GM12878 (cell line): ENCODE results near the gene PGAP6. TPM values are rescaled to one million over a fixed set of nuclear protein-coding genes. Genes with fewer than 3 reads are reported as not detected.

Experiments used
- ATAC-seq: fragments of 200-7000 bp; cut with Tn5 transposase; 3 replicates; pipeline ENCODE4 v1.9.1; 2020; ENCODE audit warnings: mild to moderate bottlenecking, moderate library complexity
- BruUV-seq: library from RNA; stranded (reverse); fragments of 400-500 nt; replicated peaks from 2 replicates; lab custom pipeline; 2021; lab: Mats Ljungman, UMichigan
- CTCF ChIA-PET: fragments of 300-600 bp; sonication (Branson Sonifier 250); formaldehyde crosslinking; extraction: SDS; loops from one replicate; lab custom pipeline; 2021; ENCODE audit warnings: inconsistent platforms; lab: Yijun Ruan, JAX
- POLR2A ChIA-PET: fragments of 350-600 bp; formaldehyde crosslinking; extraction: SDS; loops from one replicate; lab custom pipeline; 2021; ENCODE audit warnings: inconsistent platforms; lab: Charles Lee
- RAD21 ChIA-PET: fragments of 300-600 bp; sonication (Branson Sonifier 250); formaldehyde crosslinking; loops from one replicate; lab custom pipeline; 2023; ENCODE audit warnings: antibody characterized with exemption; ENCODE audit not compliant: unreplicated experiment; lab: Charles Lee
- SMC1A ChIA-PET: fragments of 300-600 bp; sonication (Branson Sonifier 250); formaldehyde crosslinking; loops from one replicate; lab custom pipeline; 2023; ENCODE audit not compliant: unreplicated experiment, uncharacterized antibody; lab: Charles Lee
- DNase-seq: peaks from one replicate; pipeline ENCODE4 v3.0.0-alpha.2; 2011; ENCODE audit warnings: low read depth, low spot score
- FAIRE-seq: peaks from 3 replicates; lab custom pipeline; 2011; peaks lifted over from hg19 to GRCh38; lab: Jason Lieb, UNC
- H2AFZ ChIP-seq: 2 replicates; pipeline ENCODE4 v1.6.0; 2011; ENCODE audit warnings: low read depth, low read length, control low read depth; ENCODE audit not compliant: control insufficient read depth
- H3K27ac ChIP-seq: 2 replicates; pipeline ENCODE4 v1.5.1; 2011; ENCODE audit warnings: control low read depth; ENCODE audit not compliant: control insufficient read depth, insufficient read depth
- H3K27me3 ChIP-seq, 2 experiments: replicated peaks in 1 of 2; 2 replicates each; pipeline versions ENCODE4 v1.6.0 to v1.6.1; 2011; ENCODE audit warnings: low read length in 1 of 2; ENCODE audit not compliant: control insufficient read depth in 2 of 2, insufficient read depth in 2 of 2
- H3K36me3 ChIP-seq, 2 experiments: 2 replicates each; pipeline ENCODE4 v1.5.1; 2011; ENCODE audit warnings: low read length in 1 of 2; ENCODE audit not compliant: control insufficient read depth in 2 of 2, insufficient read depth in 2 of 2
- H3K4me1 ChIP-seq: 2 replicates; pipeline ENCODE4 v1.6.1; 2011; ENCODE audit warnings: mild to moderate bottlenecking, low read length, moderate library complexity, mixed read lengths; ENCODE audit not compliant: control insufficient read depth, insufficient read depth
- H3K4me2 ChIP-seq: 2 replicates; pipeline ENCODE4 v1.6.0; 2011; ENCODE audit warnings: control low read depth; ENCODE audit not compliant: control insufficient read depth, insufficient read depth
- H3K4me3 ChIP-seq: fragments of 200-600 bp; sonication (generic); 2 replicates; pipeline ENCODE4 v1.5.1; 2016
- H3K79me2 ChIP-seq: 2 replicates; pipeline ENCODE4 v1.6.0; 2011; ENCODE audit warnings: low read length; ENCODE audit not compliant: control insufficient read depth, insufficient read depth
- H3K9ac ChIP-seq: 2 replicates; pipeline ENCODE4 v1.8.0; 2011; ENCODE audit warnings: low read length, control low read depth, mixed read lengths; ENCODE audit not compliant: control insufficient read depth, insufficient read depth
- H3K9me3 ChIP-seq: replicated peaks from 3 replicates; pipeline ENCODE4 v1.5.1; 2011; ENCODE audit warnings: mild to moderate bottlenecking, low read length; ENCODE audit not compliant: control insufficient read depth, insufficient read depth
- H4K20me1 ChIP-seq: 2 replicates; pipeline ENCODE4 v1.6.0; 2011; ENCODE audit not compliant: control insufficient read depth, insufficient read depth
- ELK1 ChIP-seq: IDR thresholded peaks from 2 replicates; pipeline ENCODE4 v1.6.1; 2012; ENCODE audit warnings: low read depth, low read length, improper control_type of control experiment
- IKZF1 ChIP-seq: fragments of 450-650 bp; conservative IDR thresholded peaks from 2 replicates; pipeline ENCODE4 v1.6.1; 2017; ENCODE audit warnings: antibody characterized with exemption, mild to moderate bottlenecking
- KDM1A ChIP-seq: fragments of 200-600 bp; sonication (generic); IDR thresholded peaks from 2 replicates; pipeline ENCODE4 v1.6.1; 2016; ENCODE audit warnings: borderline replicate concordance
- MTA2 ChIP-seq: fragments of 450-650 bp; IDR thresholded peaks from 2 replicates; pipeline ENCODE4 v1.6.1; 2016; ENCODE audit warnings: low read depth, mild to moderate bottlenecking, moderate library complexity
- POU2F2 ChIP-seq: IDR thresholded peaks from 3 replicates; pipeline ENCODE4 v1.6.1; 2011; ENCODE audit warnings: low read depth, mild to moderate bottlenecking, low read length, borderline replicate concordance
- RCOR1 ChIP-seq: conservative IDR thresholded peaks from 2 replicates; pipeline ENCODE4 v1.6.1; 2012; ENCODE audit warnings: low read depth, low read length, improper control_type of control experiment
- SMAD5 ChIP-seq: IDR thresholded peaks from 2 replicates; pipeline ENCODE4 v1.6.1; 2016; ENCODE audit warnings: antibody characterized with exemption, low read depth
- SREBF2 ChIP-seq: IDR thresholded peaks from 2 replicates; pipeline ENCODE4 v1.6.1; 2012; ENCODE audit warnings: mild to moderate bottlenecking, low read length
- SUPT20H ChIP-seq: IDR thresholded peaks from 2 replicates; pipeline ENCODE4 v1.6.1; 2011; ENCODE audit warnings: low read depth, mild to moderate bottlenecking, low read length, moderate library complexity, borderline replicate concordance; ENCODE audit not compliant: control insufficient read depth
- ZNF592 ChIP-seq: fragments of 450-650 bp; IDR thresholded peaks from 2 replicates; pipeline ENCODE4 v1.6.1; 2017; ENCODE audit warnings: mild to moderate bottlenecking, moderate library complexity
- ZNF622 ChIP-seq: fragments of 450-650 bp; IDR thresholded peaks from 2 replicates; pipeline ENCODE4 v1.6.1; 2017; ENCODE audit warnings: mild to moderate bottlenecking, inconsistent platforms
- WGBS: methylation state at CpG from one replicate; pipeline ENCODE4 v1.1.6; 2016; ENCODE audit warnings: low lambda C conversion rate; ENCODE audit not compliant: insufficient replicate concordance, insufficient coverage; ENCODE audit errors: missing lambda C conversion rate; 5-methylcytosine and 5-hydroxymethylcytosine counted together
- in situ Hi-C: fragments of 300-500 bp; cut with MboI; formaldehyde crosslinking; loops from 9 replicates; pipeline ENCODE4 v1.14.3; 2018; ENCODE audit warnings: mixed read lengths
- intact Hi-C: fragments of 100-400 bp; cut with micrococcal nuclease; formaldehyde crosslinking; loops from one replicate; pipeline ENCODE4 v1.14.2; 2022; ENCODE audit not compliant: unreplicated experiment
- polyA plus RNA-seq, 11 experiments: library from polyadenylated mRNA; depleted of rRNA in 4 of 11; unstranded in 6 of 11; stranded (reverse) in 5 of 11; fragments of >200 nt; fragmentation: Nextera tagmentation in 4 of 11; fragmentation: Illumina TruSeq in 1 of 11; extraction: Ambion mirVana in 4 of 11; extraction: Trizol in 1 of 11; gene quantifications; 1 replicate in 1 of 11; 2 replicates in 10 of 11; pipeline versions ENCODE4 v1.2.1 to v1.2.3, GENCODE V29; 2011 to 2016; ENCODE audit warnings: inconsistent platforms in 2 of 11, missing spikeins in 2 of 11, low read depth in 1 of 11
- total RNA-seq, 4 experiments: library from RNA; depleted of rRNA in 3 of 4; stranded (reverse); fragments of >200 nt in 3 of 4; fragmentation: Illumina TruSeq in 1 of 4; extraction: Trizol in 1 of 4; gene quantifications; 2 replicates each; pipeline versions ENCODE4 v1.2.1 to v1.2.3, GENCODE V29; 2013 to 2021

Gene PGAP6
- total and polyA plus RNA-seq, 10 of the 15 experiments (the other 5 are each of a cell fraction or from before 2014, with no cell fraction given) = 0.76 to 48.8 (median 18.4) TPM

- POLR2A ChIA-PET = no interaction called here
- no peak for TF ChIP-seq SMAD5
- H3K4me3 ChIP-seq = no peak overlapping the region
- intact Hi-C loops = no loop called here
- H3K4me1 ChIP-seq = peaks cover 4% of the 10 kb centered on the region; the same call in 1 of the 2 replicates
- no peak overlapping the region for H3K27ac ChIP-seq
- H3K36me3 ChIP-seq = peaks cover 0 to 9% of the 10 kb centered on the region in 2 experiments; a peak in 3 of 4 replicates
- H3K79me2 ChIP-seq = peaks cover 4% of the 10 kb centered on the region
- RAD21 ChIA-PET = no interaction called here
- H3K27me3 ChIP-seq = no peaks in the 10 kb centered on the region
- BruUV-seq = no TSS peak
- SMC1A ChIA-PET = no interaction called here
- no peak for FAIRE-seq
- no peak overlapping the region for H3K9ac ChIP-seq
- WGBS = 94% methylated on average over 39 of the region's 44 CpGs
- no peak for DNase-seq
- no peak overlapping the region for H3K4me2 ChIP-seq
- no peaks in the 10 kb centered on the region for H4K20me1 ChIP-seq
- CTCF ChIA-PET = no interaction called here
- no peak overlapping the region for H2AFZ ChIP-seq
- no peak for ATAC-seq
- in situ Hi-C loops = no loop called here
- no peaks in the 10 kb centered on the region for H3K9me3 ChIP-seq
Observed at GRCh38 chr16:373848-374615, 7.7 kb downstream of the PGAP6 start.

- Histone ChIP-seq H3K79me2 (peaks cover 4% of the 10 kb centered on the region), H3K27ac (no peak overlapping the region), H3K4me3 (no peak overlapping the region), H3K4me2 (no peak overlapping the region), H3K27me3 (no peaks in the 10 kb centered on the region), H3K9ac (no peak overlapping the region), H2AFZ (no peak overlapping the region), H3K36me3 (peaks cover 3 to 14% of the 10 kb centered on the region in 2 experiments; a peak in 3 of 4 replicates), H3K9me3 (no peaks in the 10 kb centered on the region), H3K4me1 (peaks cover 4% of the 10 kb centered on the region; the same call in 1 of the 2 replicates), H4K20me1 (no peaks in the 10 kb centered on the region)
- SMC1A ChIA-PET = no interaction called here
- in situ Hi-C loops = no loop called here
- RAD21 ChIA-PET = no interaction called here
- CTCF ChIA-PET = no interaction called here
- ATAC-seq (no peak), DNase-seq (no peak), FAIRE-seq (no peak)
- POLR2A ChIA-PET = interaction anchor here (3.0 kb wide), 1 partner anchor 8 kb away, joined by 22 read pairs; the partner anchor contains the start of gene PGAP6
- intact Hi-C loops = no loop called here
- BruUV-seq = no TSS peak
- WGBS = 77% methylated on average over 5 of the region's 5 CpGs
- TF ChIP-seq ZNF592 (no peak), RCOR1 (no peak), MTA2 (no peak), IKZF1 (no peak), SUPT20H (no peak), SREBF2 (no peak), KDM1A (no peak), POU2F2 (no peak), ELK1 (no peak), ZNF622 (no peak)
Observed at GRCh38 chr16:373020-373598, 8.7 kb downstream of the PGAP6 start.
